GM12865 (cell line): ENCODE data around the gene LECT2.

ENCODE experiments used
- DNase-seq: peaks from one replicate; pipeline ENCODE4 v3.0.0; 2010; ENCODE audit warnings: low read depth
- H3K4me3 ChIP-seq: 2 replicates; pipeline ENCODE4 v1.5.1; 2011; ENCODE audit warnings: mild to moderate bottlenecking, low read depth, low read length, control low read depth
- CTCF ChIP-seq: IDR thresholded peaks from 2 replicates; pipeline ENCODE4 v1.5.1; 2011; ENCODE audit warnings: low read length, control low read depth, low read depth, inconsistent platforms; ENCODE audit not compliant: insufficient read depth; ENCODE audit errors: missing control alignments

LECT2 gene

GRCh38 chr5:135953850-135954249 is 933 bp downstream of the LECT2 start:
- H3K4me3 ChIP-seq, result no peak overlapping the region
- no peak for DNase-seq
- TF ChIP-seq CTCF, result no peak

GRCh38 chr5:135952683-135953082 is 2.1 kb downstream of the LECT2 start:
- DNase-seq, result no peak
- H3K4me3 ChIP-seq, result no peak overlapping the region
- no peak for TF ChIP-seq CTCF

GRCh38 chr5:135951807-135952206 is 3.0 kb downstream of the LECT2 start:
- no peak overlapping the region for H3K4me3 ChIP-seq
- no peak for TF ChIP-seq CTCF
- no peak for DNase-seq

- TF ChIP-seq CTCF, result no peak
- no peak for DNase-seq
- no peak overlapping the region for H3K4me3 ChIP-seq
Observed at GRCh38 chr5:135951257-135951656, 3.5 kb downstream of the LECT2 start.

GRCh38 chr5:135950611-135951010 is 4.2 kb downstream of the LECT2 start:
- DNase-seq, result no peak

GRCh38 chr5:135944967-135945560 is 9.7 kb downstream of the LECT2 start:
- peak; percentile 60 for TF ChIP-seq CTCF
- H3K4me3 ChIP-seq, result no peak overlapping the region
- peak; percentile 77 for DNase-seq

More at GRCh38 chr5:135950611-135951010, 4.2 kb downstream of the LECT2 start:
- H3K4me3 ChIP-seq, result no peak overlapping the region
- no peak for TF ChIP-seq CTCF

- no peak for DNase-seq
- H3K4me3 ChIP-seq, result no peak overlapping the region
- no peak for TF ChIP-seq CTCF
Observed at GRCh38 chr5:135944564-135944963, 10.2 kb downstream of the LECT2 start.
